LNCAP (cell line): ENCODE results near the gene CCDC194.

Experiments used
- TF ChIP-seq, protein P1 (sequence below): fragments of 450-650 bp; IDR thresholded peaks from 2 replicates; pipeline ENCODE4 v1.5.1; 2017; ENCODE audit warnings: mild to moderate bottlenecking

CCDC194 gene

DNA sequence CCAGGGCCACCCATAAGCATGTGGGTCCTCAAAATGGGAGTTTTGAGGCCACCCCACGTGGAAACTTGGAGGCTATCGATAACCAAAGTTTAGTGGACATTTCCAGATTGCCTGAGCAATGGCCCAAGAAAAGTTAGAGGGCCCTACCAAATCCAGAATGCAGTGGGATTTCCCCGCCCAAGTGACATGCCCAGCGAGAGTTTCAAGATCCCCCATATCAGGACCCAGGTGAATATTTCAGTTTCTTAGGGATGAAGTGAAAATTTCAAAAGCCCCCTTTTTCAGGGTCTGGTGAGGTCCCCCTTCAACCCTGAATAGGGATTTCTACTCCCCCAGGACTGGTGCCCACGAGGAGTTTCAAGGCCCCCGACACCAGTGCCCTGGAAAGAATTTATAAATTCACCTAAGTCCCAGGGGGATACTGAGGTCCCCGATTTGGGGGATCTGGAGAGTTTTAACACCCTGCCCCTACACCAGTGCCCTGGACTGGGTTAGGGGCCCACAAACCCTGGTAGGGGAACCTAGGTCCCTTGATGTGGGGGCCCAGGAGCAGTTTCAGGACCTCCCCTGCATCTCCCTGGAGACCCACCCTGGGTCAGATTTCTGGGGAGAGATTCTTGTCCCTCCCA, 10.7 kb upstream of the CCDC194 start:
- TF ChIP-seq, protein P1, sequence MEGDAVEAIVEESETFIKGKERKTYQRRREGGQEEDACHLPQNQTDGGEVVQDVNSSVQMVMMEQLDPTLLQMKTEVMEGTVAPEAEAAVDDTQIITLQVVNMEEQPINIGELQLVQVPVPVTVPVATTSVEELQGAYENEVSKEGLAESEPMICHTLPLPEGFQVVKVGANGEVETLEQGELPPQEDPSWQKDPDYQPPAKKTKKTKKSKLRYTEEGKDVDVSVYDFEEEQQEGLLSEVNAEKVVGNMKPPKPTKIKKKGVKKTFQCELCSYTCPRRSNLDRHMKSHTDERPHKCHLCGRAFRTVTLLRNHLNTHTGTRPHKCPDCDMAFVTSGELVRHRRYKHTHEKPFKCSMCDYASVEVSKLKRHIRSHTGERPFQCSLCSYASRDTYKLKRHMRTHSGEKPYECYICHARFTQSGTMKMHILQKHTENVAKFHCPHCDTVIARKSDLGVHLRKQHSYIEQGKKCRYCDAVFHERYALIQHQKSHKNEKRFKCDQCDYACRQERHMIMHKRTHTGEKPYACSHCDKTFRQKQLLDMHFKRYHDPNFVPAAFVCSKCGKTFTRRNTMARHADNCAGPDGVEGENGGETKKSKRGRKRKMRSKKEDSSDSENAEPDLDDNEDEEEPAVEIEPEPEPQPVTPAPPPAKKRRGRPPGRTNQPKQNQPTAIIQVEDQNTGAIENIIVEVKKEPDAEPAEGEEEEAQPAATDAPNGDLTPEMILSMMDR: no peak

DNA sequence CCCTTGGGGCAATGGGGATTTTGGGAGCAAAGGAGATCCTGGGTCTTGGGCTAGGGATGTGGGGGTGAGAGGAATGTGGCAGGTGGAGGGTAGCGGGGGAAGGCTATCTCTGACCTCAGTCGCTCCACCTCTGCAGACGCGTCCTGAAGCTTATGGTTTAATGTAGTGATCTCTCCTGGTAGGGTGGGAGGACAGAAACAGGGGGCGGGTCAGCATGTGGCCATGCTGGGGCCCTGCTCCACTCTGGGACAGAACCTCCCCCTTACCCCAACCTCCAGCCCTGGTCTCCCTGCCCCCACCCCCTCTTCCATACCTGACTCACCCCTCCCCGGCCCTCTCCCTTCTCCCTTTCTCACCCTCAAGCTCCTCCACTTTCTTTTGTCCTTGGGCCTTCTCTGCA, 10.0 kb upstream of the CCDC194 start:
- TF ChIP-seq, protein P1: no peak

DNA sequence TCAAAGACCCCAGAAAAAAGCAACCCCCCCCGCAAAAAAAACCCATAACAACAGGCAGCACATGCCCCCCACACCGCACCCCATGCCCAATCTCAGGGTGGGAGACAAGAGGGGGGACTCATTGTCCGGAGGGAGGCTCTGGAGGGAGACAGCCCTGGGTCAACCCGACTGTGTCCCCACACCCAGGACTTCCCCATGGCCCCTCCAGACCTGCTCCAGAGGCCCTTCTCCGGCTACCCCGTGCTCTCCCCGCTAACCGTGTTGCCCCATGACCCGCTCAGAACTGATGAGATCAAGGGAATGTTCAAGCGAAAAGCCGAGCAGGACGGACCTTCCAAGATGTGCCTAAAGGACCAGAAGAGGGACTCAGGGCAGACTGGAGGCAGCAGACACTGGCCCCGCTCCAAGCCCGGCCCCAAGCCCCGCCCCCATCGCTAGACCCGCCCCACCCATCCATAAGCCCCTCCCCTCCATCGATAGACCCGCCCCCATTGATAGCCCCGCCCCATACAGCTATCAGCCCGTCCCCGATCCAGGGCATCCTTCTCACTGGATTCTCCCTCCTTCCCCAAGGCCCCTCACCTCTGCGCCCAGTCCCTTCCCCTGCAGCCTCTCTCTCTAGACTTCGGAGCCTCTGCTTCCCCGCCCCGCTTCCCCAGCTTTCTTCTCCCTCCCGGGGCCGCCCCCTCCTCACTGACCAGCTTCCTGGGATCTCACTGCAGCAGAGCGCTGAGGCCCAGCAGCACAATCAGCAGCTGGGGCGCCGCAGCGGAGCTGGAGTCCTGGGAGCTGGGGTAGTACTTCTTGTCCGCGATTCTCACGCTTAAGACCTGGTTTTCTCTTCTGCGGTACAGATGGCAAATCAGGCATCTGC, 9.2 kb upstream of the CCDC194 start:
- TF ChIP-seq, protein P1: no peak

DNA sequence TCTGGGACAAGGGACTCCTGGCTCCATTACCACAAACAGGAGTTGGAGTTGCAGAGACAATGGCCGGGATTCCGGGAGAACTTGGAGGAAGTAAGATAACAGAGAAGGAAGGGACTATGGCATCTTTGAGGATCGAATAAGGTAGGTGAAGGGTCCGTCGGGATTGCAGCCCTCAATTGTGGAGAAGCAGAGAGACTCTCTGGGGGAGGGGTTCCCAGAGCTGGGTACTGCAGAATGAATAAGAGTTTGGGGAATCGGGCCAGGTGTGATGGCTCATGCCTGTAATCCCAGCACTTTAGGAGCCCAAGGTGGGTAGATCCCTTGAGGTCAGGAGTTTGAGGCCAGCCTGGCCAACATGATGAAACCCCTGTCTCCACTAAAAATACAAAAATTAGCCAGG, 7.6 kb upstream of the CCDC194 start:
- TF ChIP-seq, protein P1: no peak

DNA sequence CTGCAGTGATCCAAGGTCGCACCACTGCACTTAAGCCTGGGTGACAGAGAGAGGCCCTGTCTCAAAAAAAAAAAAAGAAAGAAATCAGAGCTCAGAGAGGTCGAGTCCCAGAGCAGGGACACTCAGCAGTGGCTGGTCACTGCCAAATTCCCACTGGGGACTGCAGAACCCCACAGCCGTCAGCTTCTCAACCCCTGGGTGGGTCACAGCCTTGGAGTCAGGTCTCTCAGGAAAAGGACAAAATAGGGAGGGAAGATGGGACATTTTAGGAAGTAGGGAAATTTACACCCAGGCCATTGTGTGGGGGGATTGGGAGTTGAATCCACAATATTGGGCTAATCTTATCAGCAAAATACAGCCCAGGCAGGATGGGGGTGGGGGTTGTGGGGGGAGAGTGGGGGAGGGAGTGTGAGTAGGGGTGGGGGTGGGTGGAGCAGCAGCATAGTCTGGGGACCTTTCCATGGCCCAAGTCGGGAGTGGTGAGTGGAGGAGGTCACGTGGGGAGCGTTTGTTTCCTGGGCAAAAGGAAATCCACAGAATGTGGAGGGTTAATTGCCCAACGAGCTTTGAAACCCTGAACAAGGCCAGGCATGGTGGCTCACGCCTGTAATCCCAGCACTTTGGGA, 5.0 kb upstream of the CCDC194 start:
- TF ChIP-seq, protein P1: no peak

DNA sequence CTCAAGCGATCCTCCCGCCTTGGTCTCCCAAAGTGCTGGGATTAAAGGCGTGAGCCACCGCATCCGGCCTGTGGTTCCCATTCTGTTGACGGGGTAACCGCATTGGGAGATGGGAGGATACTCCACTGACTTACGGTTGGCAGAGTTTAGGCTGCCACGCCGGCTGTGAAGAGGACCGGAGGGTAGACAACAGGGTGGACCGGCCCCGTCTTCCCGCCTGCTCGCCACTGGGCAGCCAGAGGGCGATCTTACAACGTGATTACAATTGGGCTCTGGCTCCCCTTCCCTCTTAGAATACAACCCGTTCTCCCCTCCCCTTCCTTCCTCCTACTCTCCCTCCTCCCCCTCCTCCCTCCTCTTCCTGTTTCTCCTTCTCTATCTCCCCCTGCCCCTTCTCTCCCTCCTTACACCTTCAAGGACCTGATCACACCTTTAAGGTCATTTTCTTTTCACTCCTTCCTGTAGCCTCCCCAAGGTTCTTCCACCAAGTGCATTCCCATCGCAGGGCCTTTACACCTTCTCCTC, 957 bp upstream of the CCDC194 start:
- TF ChIP-seq, protein P1: peak; percentile 51

DNA sequence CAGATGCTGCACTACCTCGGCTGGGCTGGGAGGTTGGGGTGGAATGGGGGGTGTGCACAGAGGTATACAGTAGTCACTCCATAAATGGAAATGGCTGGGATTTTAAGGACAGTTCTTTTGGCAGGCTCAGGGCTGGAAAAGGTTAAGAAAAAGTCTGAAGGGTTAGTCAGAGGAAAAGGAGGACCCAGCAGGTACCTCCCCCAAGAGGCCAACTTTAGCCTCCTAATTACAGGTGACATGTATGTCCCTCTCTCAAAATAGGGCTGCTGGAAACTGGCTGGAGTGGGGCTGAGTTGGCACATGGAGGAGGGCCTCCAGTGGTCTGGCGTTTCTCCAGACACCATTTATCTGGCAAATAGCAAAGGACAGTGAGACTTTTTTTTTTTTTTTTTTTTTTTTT, 994 bp downstream of the CCDC194 start:
- TF ChIP-seq, protein P1: no peak
